ENCODE measurements around the gene B3GAT3. TPM values are rescaled to one million over a fixed set of nuclear protein-coding genes. Genes with fewer than 3 reads are reported as not detected.
A peak's percentile ranks its signal among the peaks of the same experiment; 100 is the strongest.

B3GAT3 gene
- total and polyA plus RNA-seq, 9 donors: 1.3 to 56.6 (median 33.6) TPM

DNA sequence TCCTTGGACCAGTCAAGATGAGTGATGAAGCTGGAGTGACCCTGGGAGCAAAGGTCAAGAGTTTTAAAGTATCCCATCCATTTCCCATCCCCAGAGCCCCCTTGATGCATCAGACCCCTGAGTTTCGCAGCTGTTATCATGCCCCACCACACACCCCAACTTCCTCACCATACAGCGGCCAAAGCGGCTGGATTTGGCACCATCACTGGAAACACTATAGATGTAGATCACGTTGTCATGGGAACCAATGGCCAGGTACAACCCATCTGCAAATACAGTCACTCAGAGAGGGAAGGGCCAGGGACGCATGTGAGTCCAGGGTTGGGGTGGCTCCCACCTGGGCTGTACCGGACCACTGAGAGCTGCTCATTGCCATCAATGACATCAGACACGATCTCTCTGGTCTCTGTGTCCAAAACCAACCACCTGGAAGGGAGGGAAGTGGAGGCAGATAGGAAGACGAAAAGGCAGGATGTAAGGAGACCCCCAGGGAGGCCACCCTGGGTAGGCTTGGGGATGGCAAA, 17.9 kb downstream of the B3GAT3 start:
- TF ChIP-seq POLR2A (IDR thresholded peaks at IDR 0.05) (no peak), CTCF (IDR thresholded peaks at IDR 0.05) (no peak), EP300 (IDR thresholded peaks at IDR 0.05) (no peak)
- Histone ChIP-seq H3K27me3 (no peaks in the 10 kb centered on the region), H3K9me3 (no peaks in the 10 kb centered on the region), H3K4me3 (no peak overlapping the region), H3K4me1 (ENCODE audit: insufficient read depth) (peaks cover 9% of the 10 kb centered on the region), H3K27ac (peak overlapping the region in 1 of 2 donors; percentile 95), H3K36me3 (no peaks in the 10 kb centered on the region)
- intact Hi-C loops (cut with DNase I): no loop called here
- 91 to 93% (median 92%) methylated on average over 8 of the region's 8 CpGs for whole genome bisulfite sequencing, 3 donors
- DNase-seq: no peak

DNA sequence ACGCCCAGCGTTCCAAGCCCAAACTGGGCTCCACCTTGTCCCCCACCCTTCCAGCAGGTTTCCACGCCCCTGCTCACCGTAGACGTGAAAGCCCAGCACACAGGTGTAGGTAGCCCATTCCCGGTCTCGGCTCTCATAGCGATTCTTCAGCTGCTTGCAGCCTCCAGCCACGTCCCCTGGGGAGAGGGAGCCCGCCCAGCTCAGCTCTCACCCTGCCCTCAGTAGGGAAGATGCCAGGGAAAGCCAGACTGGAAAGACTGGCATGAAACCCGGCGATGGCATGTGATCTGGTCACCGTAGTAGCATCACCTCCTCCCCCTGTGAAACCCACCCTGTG, 18.7 kb downstream of the B3GAT3 start:
- H3K27me3 ChIP-seq: no peaks in the 10 kb centered on the region
- peak; percentile 45 to 62 (median 56) for DNase-seq
- 9 to 22% (median 15%) methylated on average over 13 of the region's 13 CpGs for WGBS, 3 donors
- peak overlapping the region; percentile 81 for H3K4me3 ChIP-seq
- H3K9me3 ChIP-seq: no peaks in the 10 kb centered on the region
- H3K36me3 ChIP-seq: no peaks in the 10 kb centered on the region
- TF ChIP-seq CTCF (IDR thresholded peaks at IDR 0.05) (no peak), EP300 (IDR thresholded peaks at IDR 0.05) (no peak), POLR2A (IDR thresholded peaks at IDR 0.05) (no peak)
- H3K27ac ChIP-seq: peak overlapping the region; percentile 42 to 95
- peaks cover 9% of the 10 kb centered on the region for H3K4me1 ChIP-seq (ENCODE audit: insufficient read depth)
- intact Hi-C loops (cut with DNase I): no loop called here

GRCh38 chr11:62602141-62603071, 19.4 kb downstream of the B3GAT3 start:
- DNase-seq: peak; percentile 69 to 87 (median 79)
- H3K9me3 ChIP-seq: no peaks in the 10 kb centered on the region
- H3K4me3 ChIP-seq: peak overlapping the region; percentile 81
- H3K4me1 ChIP-seq (ENCODE audit: insufficient read depth): peaks cover 9% of the 10 kb centered on the region
- TF ChIP-seq POLR2A (IDR thresholded peaks at IDR 0.05) (no peak), CTCF (IDR thresholded peaks at IDR 0.05) (no peak), EP300 (IDR thresholded peaks at IDR 0.05) (no peak)
- intact Hi-C loops (cut with DNase I): no loop called here
- no peaks in the 10 kb centered on the region for H3K27me3 ChIP-seq
- 0 to 5% (median 4%) methylated on average over 42 to 96 of the region's 96 CpGs for WGBS, 3 donors
- peak overlapping the region; percentile 42 to 95 for H3K27ac ChIP-seq
- no peaks in the 10 kb centered on the region for H3K36me3 ChIP-seq

DNA sequence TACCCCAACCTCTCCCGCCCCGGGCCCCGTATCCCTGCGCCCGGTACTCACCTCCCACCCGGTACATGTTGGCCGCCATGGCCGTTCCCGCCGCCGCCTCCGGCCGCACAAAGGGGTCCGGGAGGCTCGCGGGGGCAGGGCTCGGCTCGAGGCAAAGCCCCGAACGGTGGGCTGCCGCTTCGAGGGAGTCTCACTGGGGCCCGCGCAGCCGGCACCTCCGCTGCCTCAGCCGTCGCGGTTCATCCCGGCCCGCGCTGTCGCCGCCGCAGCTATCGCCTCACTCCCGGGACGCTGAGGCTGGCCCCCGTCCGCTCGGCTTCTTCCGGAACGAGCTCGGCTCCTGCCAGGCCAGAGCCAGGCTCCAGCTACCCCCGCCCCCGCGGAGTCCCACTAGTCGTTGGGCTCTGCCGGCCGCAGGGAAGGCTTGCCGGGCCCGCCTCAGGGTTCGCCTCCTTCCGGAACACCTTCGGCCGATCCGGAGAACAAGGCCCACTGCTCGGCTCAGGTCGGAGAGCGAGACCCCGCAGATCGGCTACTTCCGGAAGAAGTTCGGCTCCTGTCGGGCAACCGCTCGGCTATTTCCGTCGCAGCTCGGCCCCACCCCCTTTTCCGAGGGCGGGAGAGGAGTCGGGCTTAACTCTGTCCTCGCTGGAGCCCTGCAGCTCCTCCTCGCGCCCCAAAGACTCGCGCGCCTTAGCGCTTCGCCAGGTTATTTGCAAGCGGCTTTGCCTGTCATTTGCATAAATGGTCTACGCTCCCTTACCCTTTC, 20.2 kb downstream of the B3GAT3 start, which contains the start of gene MTA2:
Gene MTA2 (minus strand): TSS at position 494 of the 769 bp plus-strand sequence. CDS start 415 bp downstream, at position 79.
- Histone ChIP-seq H3K9me3 (no peaks in the 10 kb centered on the region), H3K4me1 (ENCODE audit: insufficient read depth) (peaks cover 9% of the 10 kb centered on the region), H3K36me3 (no peaks in the 10 kb centered on the region), H3K27me3 (no peaks in the 10 kb centered on the region), H3K4me3 (peak within 1 kb of the TSS; percentile 81), H3K27ac (peak within 1 kb of the TSS; percentile 91 to 95)
- intact Hi-C loops (cut with DNase I): no loop called here
- DNase-seq: peak; percentile 98 to 100 (median 99)
- WGBS, 3 donors: 0 to 1% (median 0%) methylated on average over 55 to 83 of the region's 83 CpGs
- no peak for TF ChIP-seq CTCF (IDR thresholded peaks at IDR 0.05)
- TF ChIP-seq EP300 (IDR thresholded peaks at IDR 0.05): no peak
- TF ChIP-seq POLR2A (IDR thresholded peaks at IDR 0.05): peak; percentile 59
